IPS-NIHi7 (cell line): ENCODE results near the gene TMEM164.
"Not testable (repeated sequence)": the region's sequence is repeated elsewhere in the genome, so short reads cannot be mapped to it uniquely, and the experiment has no call there.

Source experiments
- DNase-seq: peaks from one replicate; pipeline ENCODE4 v3.0.0; 2012; ENCODE audit warnings: mixed read lengths; ENCODE audit errors: extremely low spot score

The TMEM164 gene

DNA sequence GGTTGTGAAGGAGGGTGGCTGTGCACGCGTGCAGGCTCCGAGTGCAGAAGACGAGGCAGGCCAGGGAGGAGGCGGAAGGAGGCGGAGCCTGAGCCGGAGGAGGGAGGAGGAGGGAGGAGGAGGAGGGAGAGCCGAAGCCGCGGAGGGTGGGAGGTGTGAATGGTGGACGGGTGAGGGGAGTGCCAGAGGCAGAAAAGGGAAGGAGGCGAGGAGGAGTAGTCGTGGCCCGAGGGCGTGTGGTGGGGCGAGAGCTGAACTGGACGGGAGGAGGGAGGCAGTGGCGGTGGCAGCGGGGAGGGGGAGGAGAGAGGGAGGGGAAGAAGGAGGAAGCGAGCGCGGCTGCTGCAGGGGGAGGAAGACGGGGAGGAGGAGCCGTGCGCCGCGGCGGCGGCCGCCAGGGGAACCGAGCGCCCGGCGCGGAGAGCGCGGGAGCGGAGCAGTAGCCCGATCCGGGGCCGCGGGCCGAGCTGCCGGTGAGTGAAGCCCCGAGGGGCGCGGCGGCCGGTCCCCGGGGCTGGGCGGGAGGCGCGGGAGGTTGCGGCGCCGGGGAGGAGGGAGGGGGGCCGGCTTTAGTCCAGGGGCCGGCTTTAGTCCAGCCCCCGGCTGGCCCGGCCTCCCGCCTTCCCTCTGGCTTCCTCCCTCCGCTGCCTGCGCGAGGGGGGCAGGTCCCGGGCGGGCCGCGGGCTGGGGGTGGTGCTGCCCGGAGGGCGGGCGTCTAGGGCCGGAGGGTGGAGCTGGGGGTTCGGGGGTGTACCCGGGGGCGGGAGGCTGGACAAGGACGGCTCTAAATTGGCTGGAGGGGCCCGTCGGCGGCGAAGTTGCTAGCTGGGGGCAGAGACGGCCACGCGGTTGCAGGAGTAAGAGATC, at the start of gene TMEM164:
Gene TMEM164 (plus strand): TSS at position 815 of the 867 bp plus-strand sequence. CDS start 661 bp downstream, outside the sequence.
- DNase-seq, result peak; percentile 85

GRCh38 chrX:109954333-109954732, 48.6 kb upstream of the TMEM164 start:
- DNase-seq, result no peak

DNA sequence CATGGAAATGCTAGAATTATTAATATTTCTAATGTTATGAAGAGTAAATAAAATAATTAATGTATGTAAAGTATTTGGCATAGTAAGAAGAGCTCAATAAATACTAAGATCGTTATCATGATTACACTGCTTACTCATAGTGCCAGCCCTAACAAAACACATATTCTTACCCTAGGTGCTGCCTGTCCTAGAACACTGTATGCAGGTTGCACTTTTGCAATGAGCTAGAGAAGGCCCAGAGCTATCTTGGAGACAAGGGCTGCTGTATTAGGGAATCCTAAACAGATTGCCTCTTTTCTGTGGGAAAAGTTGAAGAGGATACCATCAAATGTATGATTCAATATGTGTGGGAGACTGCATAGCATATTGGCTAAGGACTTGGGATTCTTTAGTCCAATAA, 48.0 kb upstream of the TMEM164 start:
- no peak for DNase-seq

DNA sequence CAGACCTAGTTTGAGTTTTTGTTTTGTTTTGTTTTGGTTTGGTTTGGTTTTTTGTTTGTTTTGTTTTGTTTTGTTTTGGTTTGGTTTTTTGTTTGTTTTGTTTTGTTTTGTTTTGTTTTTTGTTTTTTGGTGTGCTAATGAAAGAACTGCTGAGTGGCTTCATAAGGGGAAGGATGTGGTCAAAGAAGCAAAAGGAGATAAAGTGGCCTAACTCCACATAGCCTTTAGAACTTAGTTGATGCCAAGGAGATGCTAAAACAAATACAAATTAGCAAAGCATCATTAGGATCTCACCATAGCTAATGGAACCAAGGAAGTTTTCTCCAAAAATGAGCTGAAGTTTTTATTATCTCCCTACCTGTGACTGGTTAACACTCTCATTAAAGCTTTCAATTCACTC, 44.6 kb upstream of the TMEM164 start:
- DNase-seq, result no peak

DNA sequence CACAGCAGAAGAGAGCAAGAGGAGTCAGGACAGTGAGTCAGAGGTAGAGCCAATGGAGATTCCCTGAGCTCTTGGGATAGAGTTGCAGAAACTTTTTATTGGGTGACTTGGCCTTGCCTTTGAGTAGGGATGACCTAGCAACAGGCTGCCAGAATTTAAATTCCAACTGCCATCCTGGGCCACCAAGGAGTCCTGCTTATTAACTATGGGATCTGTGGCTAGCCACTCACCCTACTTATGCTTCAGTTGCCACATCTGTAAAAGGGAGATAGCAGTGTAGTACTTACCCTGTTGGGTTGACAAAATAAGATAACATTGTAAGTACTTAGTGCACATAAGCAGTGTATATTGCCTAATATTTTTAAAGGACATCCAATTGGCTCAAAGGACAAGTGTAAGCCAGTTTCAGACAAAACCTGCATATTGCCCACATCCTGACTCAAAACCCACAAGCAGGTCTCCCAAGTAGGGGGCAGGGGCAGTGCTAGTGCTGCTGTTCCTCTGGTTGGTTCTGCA, 43.5 kb upstream of the TMEM164 start:
- no peak for DNase-seq

- DNase-seq, result no peak
Observed at GRCh38 chrX:109964390-109964789, 38.5 kb upstream of the TMEM164 start.

- no peak for DNase-seq
Observed at GRCh38 chrX:109966246-109966645, 36.7 kb upstream of the TMEM164 start.

- no peak for DNase-seq
Observed at GRCh38 chrX:109967156-109967555, 35.8 kb upstream of the TMEM164 start.

- not testable (repeated sequence) for DNase-seq
Observed at GRCh38 chrX:109970841-109971240, 32.1 kb upstream of the TMEM164 start.

- no peak for DNase-seq
Observed at GRCh38 chrX:109974906-109975655, 27.8 kb upstream of the TMEM164 start.

GRCh38 chrX:109985210-109985609, 17.7 kb upstream of the TMEM164 start:
- DNase-seq, result not testable (repeated sequence)

DNA sequence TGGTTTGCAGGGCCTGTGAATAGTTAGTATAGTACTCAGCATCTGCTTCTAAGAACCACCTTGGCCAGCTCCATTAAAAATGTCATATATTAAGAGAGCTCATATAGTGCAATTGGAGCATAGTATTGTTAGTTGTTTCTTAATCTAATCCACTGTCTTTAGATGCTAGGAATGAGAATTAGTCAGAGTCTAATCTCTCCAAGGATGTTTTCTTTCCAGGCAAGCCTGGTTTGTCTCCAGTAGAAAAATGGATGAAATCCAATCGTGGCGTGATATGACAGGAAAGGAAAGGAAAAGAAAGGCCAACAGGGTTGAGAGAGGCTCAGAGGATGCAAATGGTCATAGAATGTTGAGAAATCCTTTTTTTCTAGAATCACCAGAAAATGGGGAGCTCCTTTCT, 15.0 kb upstream of the TMEM164 start:
- no peak for DNase-seq

DNA sequence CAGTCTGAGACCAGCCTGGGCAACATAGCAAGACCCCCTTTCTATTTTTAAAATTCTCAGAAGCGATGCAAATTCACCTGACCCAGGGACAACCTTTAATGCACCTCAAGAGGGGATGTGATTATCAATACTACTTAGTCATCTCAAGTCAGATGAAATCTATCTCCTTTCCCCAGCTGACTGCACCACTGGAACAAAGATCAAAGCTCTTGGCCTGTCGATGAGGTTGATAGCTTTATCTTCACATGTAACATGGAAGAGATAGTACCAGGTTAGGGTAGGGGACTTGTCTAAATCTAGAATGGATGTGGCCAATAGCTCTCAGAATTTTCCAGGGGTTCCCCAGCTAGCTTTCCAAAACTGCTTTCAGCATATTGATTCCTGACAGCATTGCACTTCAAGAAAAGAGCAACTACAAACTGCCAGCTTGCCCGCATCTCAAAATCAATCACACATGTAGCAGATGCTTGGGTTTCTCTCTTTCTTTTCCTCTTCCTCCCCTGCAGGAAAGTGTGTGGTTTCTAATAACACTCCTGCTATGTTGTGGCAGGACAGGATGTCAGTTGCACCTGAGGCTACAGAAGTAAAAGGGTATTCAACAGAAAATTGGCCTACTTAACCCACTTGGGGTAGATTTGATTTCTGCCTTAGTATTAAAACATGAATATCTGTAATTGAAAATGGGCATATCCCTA, 12.2 kb upstream of the TMEM164 start:
- no peak for DNase-seq

DNA sequence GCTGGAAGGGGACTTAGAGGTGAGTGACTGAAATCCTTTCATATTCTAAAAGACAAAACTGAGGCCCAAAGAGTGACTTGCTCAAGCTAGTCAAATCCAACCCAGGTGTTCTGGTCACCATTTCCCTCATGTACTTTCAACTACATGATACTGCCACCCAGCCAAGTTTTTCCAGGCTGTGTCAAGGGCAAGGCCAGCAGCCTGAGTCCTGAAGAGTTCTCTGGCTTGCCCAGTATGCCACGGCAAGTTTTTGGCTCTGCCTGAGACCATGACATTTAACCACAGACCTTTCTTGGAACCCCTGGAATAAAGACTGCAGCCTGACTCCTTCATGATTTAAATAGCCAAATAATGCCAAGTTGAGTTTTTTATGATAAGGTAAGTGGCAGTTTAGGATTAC, 10.7 kb upstream of the TMEM164 start:
- no peak for DNase-seq

DNA sequence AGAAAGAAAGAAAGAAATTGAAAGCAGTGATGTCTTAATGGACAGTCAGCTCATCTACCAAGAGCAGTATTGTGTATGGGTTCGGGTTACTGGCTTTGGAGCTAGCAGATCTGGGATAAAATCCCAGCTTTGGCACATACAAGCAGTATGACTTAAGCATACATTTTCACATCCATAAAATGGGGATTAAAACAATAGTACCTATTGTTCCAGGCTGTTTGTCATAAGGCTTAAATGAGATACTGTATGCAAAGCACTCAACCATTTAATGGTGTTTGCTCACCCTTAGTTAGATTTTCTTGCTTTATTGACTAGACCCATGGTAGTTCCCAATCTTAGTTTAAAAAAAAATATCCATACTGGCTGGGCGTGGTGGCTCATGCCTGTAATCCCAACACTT, 7.8 kb upstream of the TMEM164 start:
- no peak for DNase-seq

DNA sequence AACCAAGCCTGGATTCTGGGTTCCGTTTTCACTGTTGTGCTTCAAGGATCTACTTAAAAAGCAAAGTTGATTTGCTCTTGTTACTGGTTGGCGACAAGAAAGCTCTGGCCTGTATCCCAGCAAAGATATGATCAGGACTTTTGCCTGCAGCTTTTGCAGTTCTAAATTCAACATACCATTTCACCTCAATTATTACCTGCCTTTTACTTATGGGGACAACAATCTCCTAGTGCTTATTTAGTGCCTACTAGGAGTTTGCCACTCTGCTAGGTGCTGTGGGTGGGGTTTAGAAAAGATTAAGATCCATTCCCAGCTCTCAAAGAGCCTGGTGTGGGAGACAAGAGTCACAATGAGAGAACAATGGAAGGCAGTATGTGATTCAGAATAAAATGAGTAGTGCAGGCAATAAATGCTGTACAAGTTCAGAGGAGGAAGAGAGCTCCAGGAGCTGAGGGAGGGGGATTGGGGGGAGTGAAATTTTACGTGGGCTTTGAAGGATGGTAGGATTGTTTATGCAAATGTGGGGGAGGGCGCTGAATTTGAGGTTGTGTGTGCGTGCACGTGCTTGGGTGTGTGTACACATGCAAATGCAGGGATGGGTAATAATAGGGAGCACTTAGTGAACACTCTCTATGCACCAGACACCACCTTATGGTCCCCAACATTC, 5.0 kb upstream of the TMEM164 start:
- DNase-seq, result no peak

DNA sequence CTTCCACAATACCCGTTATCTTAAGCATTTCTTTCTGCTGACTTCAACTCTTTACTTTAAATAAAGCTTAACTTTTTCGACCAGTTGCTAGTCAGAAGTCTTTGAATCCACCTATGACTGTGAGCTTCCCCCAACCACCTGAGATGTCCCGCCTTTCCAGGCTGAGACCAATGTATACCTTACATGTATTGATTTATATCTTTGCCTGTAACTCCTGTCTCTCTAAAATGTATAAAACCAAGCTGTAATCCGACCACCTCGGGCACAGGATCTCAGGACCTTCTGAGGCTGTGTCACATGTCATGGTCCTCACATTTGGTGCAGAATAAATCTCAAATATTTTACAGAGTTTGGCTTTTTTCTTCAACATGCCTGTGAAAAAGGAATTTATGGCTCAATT, 2.9 kb upstream of the TMEM164 start:
- no peak for DNase-seq

DNA sequence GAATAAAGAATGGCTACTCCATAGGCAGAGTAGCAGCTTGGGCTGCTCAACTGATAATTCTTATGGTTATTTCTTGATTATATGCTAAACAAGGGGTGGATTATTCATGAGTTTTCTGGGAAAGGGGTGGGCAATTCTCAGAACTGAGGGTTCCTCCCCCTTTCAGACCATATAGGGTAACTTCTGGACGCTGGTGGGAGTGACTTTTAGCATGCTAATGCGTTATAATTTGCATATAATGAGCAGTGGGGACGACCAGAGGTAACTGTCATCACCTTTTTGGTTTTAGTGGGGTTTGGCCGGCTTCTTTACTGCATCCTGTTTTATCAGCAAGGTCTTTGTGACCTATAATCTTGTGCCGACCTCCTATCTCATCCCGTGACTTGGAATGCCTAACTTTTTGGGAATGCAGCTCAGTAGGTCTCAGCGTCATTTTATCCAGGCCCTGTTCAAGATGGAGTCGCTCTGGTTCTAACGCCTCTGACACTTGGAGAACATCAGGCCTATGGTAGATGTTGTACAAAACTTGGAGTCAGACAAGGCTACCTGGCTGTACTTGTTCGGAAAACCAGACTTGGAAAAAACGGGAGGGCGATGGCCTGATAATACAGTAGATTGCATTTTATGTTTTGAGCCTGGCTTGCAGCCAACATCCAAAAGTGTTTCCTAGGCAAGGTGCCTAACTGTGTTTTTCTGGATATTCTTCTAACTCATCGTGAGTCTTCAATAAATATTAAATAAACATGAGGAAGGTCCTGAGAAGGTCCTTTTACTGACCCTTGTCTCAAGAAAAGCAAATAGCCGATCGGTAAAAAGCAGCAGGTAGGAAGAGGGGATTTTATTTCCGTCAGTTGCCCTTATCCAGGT, 1.8 kb upstream of the TMEM164 start:
- DNase-seq, result no peak

GRCh38 chrX:110001740-110002299, 1.1 kb upstream of the TMEM164 start:
- DNase-seq, result no peak
